Uterus (tissue), 4 donors: ENCODE measurements around the gene UBA5. TPM values are rescaled to one million over a fixed set of nuclear protein-coding genes. Genes with fewer than 3 reads are reported as not detected.
A peak's percentile ranks its signal among the peaks of the same experiment; 100 is the strongest.

ENCODE experiments used
- DNase-seq, 2 donors: peaks; one replicate each; pipeline ENCODE4 v3.0.0-alpha.2; 2019 to 2020
- H3K27ac ChIP-seq, 2 donors: fragments of 200-600 bp; sonication (generic); 1 replicate in 1 of 2; 2 replicates in 1 of 2; pipeline ENCODE4 v1.5.1; 2016 to 2018
- H3K27me3 ChIP-seq, 2 donors: fragments of 200-600 bp; sonication (generic); one replicate each; pipeline ENCODE4 v1.5.1; 2018 to 2019; ENCODE audit warnings: control low read depth in 1 of 2
- H3K36me3 ChIP-seq, 2 donors: fragments of 200-600 bp; sonication (generic); one replicate each; pipeline ENCODE4 v1.5.1; 2019; ENCODE audit warnings: control low read depth in 1 of 2
- H3K4me1 ChIP-seq, 2 donors: fragments of 200-600 bp; sonication (generic); one replicate each; pipeline ENCODE4 v1.5.1; 2018 to 2019; ENCODE audit warnings: control low read depth in 1 of 2
- H3K4me3 ChIP-seq, 2 donors: fragments of 200-600 bp; sonication (generic); 1 replicate in 1 of 2; 2 replicates in 1 of 2; pipeline ENCODE4 v1.5.1; 2018 to 2019; ENCODE audit warnings: mild to moderate bottlenecking in 1 of 2
- H3K9me3 ChIP-seq, 2 donors: fragments of 200-600 bp; sonication (generic); one replicate each; pipeline ENCODE4 v1.5.1; 2019; ENCODE audit warnings: control low read depth in 1 of 2
- CTCF ChIP-seq, 4 experiments: fragments of 200-600 bp in 2 of 4; fragments of 450-650 bp in 2 of 4; sonication (generic) in 2 of 4; IDR thresholded peaks; one replicate each; pipeline ENCODE4 v1.5.1; 2016 to 2019; ENCODE audit warnings: antibody characterized with exemption in 4 of 4, mild to moderate bottlenecking in 2 of 4, moderate library complexity in 1 of 4
- POLR2A ChIP-seq, 2 donors: fragments of 450-650 bp; IDR thresholded peaks; one replicate each; pipeline ENCODE4 v1.6.1; 2016; ENCODE audit warnings: antibody characterized with exemption in 2 of 2, mild to moderate bottlenecking in 1 of 2, moderate library complexity in 1 of 2
- intact Hi-C: fragments of 100-400 bp; cut with DNase I; formaldehyde crosslinking; loops from one replicate; pipeline ENCODE4 v1.15.1; 2023; ENCODE audit warnings: low total_unique reads
- total RNA-seq, 4 donors: library from RNA; depleted of rRNA in 3 of 4; stranded (reverse); fragments of >200 nt in 3 of 4; gene quantifications; one replicate each; pipeline versions ENCODE4 v1.1.0 to v1.2.4, GENCODE V29; 2014 to 2023
- donor health status: DM: yes; HTN: yes; CAD: no.

Gene UBA5
- total RNA-seq, 4 donors from 2014 or later: 12.6 to 67.2 (median 39.6) TPM

GRCh38 chr3:132628157-132628556 is 32.0 kb upstream of the UBA5 start:
- Histone ChIP-seq H3K4me3 (no peak overlapping the region), H3K36me3 (no peaks in the 10 kb centered on the region), H3K4me1 (no peaks in the 10 kb centered on the region), H3K27ac (peak overlapping the region; percentile 4 to 14), H3K9me3 (no peaks in the 10 kb centered on the region), H3K27me3 (no peaks in the 10 kb centered on the region)
- intact Hi-C loops: no loop called here
- TF ChIP-seq POLR2A (IDR thresholded peaks at IDR 0.05) (no peak), CTCF (IDR thresholded peaks at IDR 0.05) (no peak)
- no peak for DNase-seq

- H3K27ac ChIP-seq: no peak overlapping the region
- H3K4me1 ChIP-seq: no peaks in the 10 kb centered on the region
- intact Hi-C loops: no loop called here
- DNase-seq: no peak
- no peaks in the 10 kb centered on the region for H3K27me3 ChIP-seq
- no peak overlapping the region for H3K4me3 ChIP-seq
- H3K36me3 ChIP-seq: no peaks in the 10 kb centered on the region
- TF ChIP-seq POLR2A (IDR thresholded peaks at IDR 0.05): no peak
- H3K9me3 ChIP-seq: no peaks in the 10 kb centered on the region
Observed at GRCh38 chr3:132629928-132630327, 30.2 kb upstream of the UBA5 start.

GRCh38 chr3:132630612-132631011 is 29.5 kb upstream of the UBA5 start:
- no peaks in the 10 kb centered on the region for H3K36me3 ChIP-seq

GRCh38 chr3:132635052-132635451 is 25.1 kb upstream of the UBA5 start:
- no peak overlapping the region for H3K27ac ChIP-seq
- intact Hi-C loops: no loop called here
- TF ChIP-seq CTCF (IDR thresholded peaks at IDR 0.05) (no peak), POLR2A (IDR thresholded peaks at IDR 0.05) (no peak)
- no peaks in the 10 kb centered on the region for H3K9me3 ChIP-seq
- DNase-seq: no peak
- no peaks in the 10 kb centered on the region for H3K36me3 ChIP-seq
- no peaks in the 10 kb centered on the region for H3K27me3 ChIP-seq
- H3K4me1 ChIP-seq: no peaks in the 10 kb centered on the region
- no peak overlapping the region for H3K4me3 ChIP-seq

More at GRCh38 chr3:132630612-132631011, 29.5 kb upstream of the UBA5 start:
- Histone ChIP-seq H3K27me3 (no peaks in the 10 kb centered on the region), H3K9me3 (no peaks in the 10 kb centered on the region), H3K27ac (no peak overlapping the region), H3K4me1 (no peaks in the 10 kb centered on the region), H3K4me3 (no peak overlapping the region)
- DNase-seq: no peak
- no peak for TF ChIP-seq POLR2A (IDR thresholded peaks at IDR 0.05)
- no peak for TF ChIP-seq CTCF (IDR thresholded peaks at IDR 0.05)
- intact Hi-C loops: no loop called here

GRCh38 chr3:132637590-132637989 is 22.5 kb upstream of the UBA5 start:
- Histone ChIP-seq H3K4me1 (no peaks in the 10 kb centered on the region), H3K36me3 (no peaks in the 10 kb centered on the region)
- intact Hi-C loops: no loop called here

More at GRCh38 chr3:132637590-132637989, 22.5 kb upstream of the UBA5 start:
- TF ChIP-seq CTCF (IDR thresholded peaks at IDR 0.05): no peak
- no peak for TF ChIP-seq POLR2A (IDR thresholded peaks at IDR 0.05)
- no peak for DNase-seq
- Histone ChIP-seq H3K27me3 (no peaks in the 10 kb centered on the region), H3K9me3 (no peaks in the 10 kb centered on the region), H3K27ac (no peak overlapping the region), H3K4me3 (no peak overlapping the region)
